ENCODE results near the gene NELFB.

NELFB gene

GRCh38 chr9:137223078-137223970, 31.8 kb upstream of the NELFB start:
- peak; percentile 98 for DNase-seq (ENCODE audit: low read depth)

- DNase-seq (ENCODE audit: low read depth) = no peak
Observed at GRCh38 chr9:137224830-137225694, 30.1 kb upstream of the NELFB start, which contains the start of gene CYSRT1. Gene CYSRT1, plus strand, starts transcription at chr9:137225174. Its CDS starts 448 bp downstream, at chr9:137225622.

GRCh38 chr9:137225699-137226331, 29.3 kb upstream of the NELFB start:
- no peak for DNase-seq (ENCODE audit: low read depth)

- no peak for DNase-seq (ENCODE audit: low read depth)
Observed at GRCh38 chr9:137226338-137227053, 28.6 kb upstream of the NELFB start.

GRCh38 chr9:137227054-137227852, 27.9 kb upstream of the NELFB start, which contains the start of gene RNF224:
Gene RNF224, plus strand, starts transcription at chr9:137227502. Its CDS starts 834 bp downstream, at chr9:137228336.
- peak; percentile 54 for DNase-seq (ENCODE audit: low read depth)

- DNase-seq (ENCODE audit: low read depth) = no peak
Observed at GRCh38 chr9:137227853-137228505, 27.1 kb upstream of the NELFB start.

- DNase-seq (ENCODE audit: low read depth) = no peak
Observed at GRCh38 chr9:137228506-137228967, 26.6 kb upstream of the NELFB start.

- no peak for DNase-seq (ENCODE audit: low read depth)
Observed at GRCh38 chr9:137228968-137229896, 25.9 kb upstream of the NELFB start.

GRCh38 chr9:137229903-137230704, 25.0 kb upstream of the NELFB start:
- no peak for DNase-seq (ENCODE audit: low read depth)

- no peak for DNase-seq (ENCODE audit: low read depth)
Observed at GRCh38 chr9:137230705-137231371, 24.3 kb upstream of the NELFB start, which contains the start of gene SLC34A3. Gene SLC34A3, plus strand, starts transcription at chr9:137230901. Its CDS starts 802 bp downstream, at chr9:137231703.

GRCh38 chr9:137231372-137232039, 23.6 kb upstream of the NELFB start:
- no peak for DNase-seq (ENCODE audit: low read depth)

GRCh38 chr9:137232101-137232500, 23.0 kb upstream of the NELFB start:
- DNase-seq (ENCODE audit: low read depth) = no peak

- DNase-seq (ENCODE audit: low read depth) = no peak
Observed at GRCh38 chr9:137232510-137232909, 22.6 kb upstream of the NELFB start.

- DNase-seq (ENCODE audit: low read depth) = no peak
Observed at GRCh38 chr9:137233143-137233980, 21.8 kb upstream of the NELFB start.

- DNase-seq (ENCODE audit: low read depth) = no peak
Observed at GRCh38 chr9:137234055-137234697, 21.0 kb upstream of the NELFB start.
